IPS DF 6.9 (cell line): ENCODE measurements around the gene SERPINA12.

Experiments used
- DNase-seq: peaks from one replicate; pipeline ENCODE4 v3.0.0-alpha.2; 2013; ENCODE audit warnings: low read depth, low spot score
- H3K27ac ChIP-seq: one replicate; pipeline ENCODE4 v1.5.1; 2013; ENCODE audit warnings: low read length, control low read depth
- H3K27me3 ChIP-seq: 2 replicates; pipeline ENCODE4 v1.6.1; 2013; ENCODE audit warnings: mild to moderate bottlenecking, low read length; ENCODE audit not compliant: control insufficient read depth, insufficient read depth
- H3K36me3 ChIP-seq: 2 replicates; pipeline ENCODE4 v1.6.1; 2013; ENCODE audit warnings: low read length; ENCODE audit not compliant: control insufficient read depth, insufficient read depth
- H3K4me1 ChIP-seq: 2 replicates; pipeline ENCODE4 v1.6.1; 2013; ENCODE audit warnings: low read length; ENCODE audit not compliant: control insufficient read depth, insufficient read depth
- H3K4me3 ChIP-seq: 2 replicates; pipeline ENCODE4 v1.5.1; 2013; ENCODE audit warnings: mild to moderate bottlenecking, low read length
- H3K9me3 ChIP-seq: 2 replicates; pipeline ENCODE4 v1.6.1; 2013; ENCODE audit warnings: low read length, inconsistent platforms; ENCODE audit not compliant: control insufficient read depth, insufficient read depth
- WGBS: extraction: QIAGEN DNeasy Blood & Tissue Kit; methylation state at CpG from one replicate; pipeline ENCODE4 v1.1.7; 2013; ENCODE audit warnings: mixed read lengths, missing lambda C conversion rate; ENCODE audit not compliant: insufficient read length, insufficient coverage; 5-methylcytosine and 5-hydroxymethylcytosine counted together

Gene SERPINA12, protein sequence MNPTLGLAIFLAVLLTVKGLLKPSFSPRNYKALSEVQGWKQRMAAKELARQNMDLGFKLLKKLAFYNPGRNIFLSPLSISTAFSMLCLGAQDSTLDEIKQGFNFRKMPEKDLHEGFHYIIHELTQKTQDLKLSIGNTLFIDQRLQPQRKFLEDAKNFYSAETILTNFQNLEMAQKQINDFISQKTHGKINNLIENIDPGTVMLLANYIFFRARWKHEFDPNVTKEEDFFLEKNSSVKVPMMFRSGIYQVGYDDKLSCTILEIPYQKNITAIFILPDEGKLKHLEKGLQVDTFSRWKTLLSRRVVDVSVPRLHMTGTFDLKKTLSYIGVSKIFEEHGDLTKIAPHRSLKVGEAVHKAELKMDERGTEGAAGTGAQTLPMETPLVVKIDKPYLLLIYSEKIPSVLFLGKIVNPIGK

DNA sequence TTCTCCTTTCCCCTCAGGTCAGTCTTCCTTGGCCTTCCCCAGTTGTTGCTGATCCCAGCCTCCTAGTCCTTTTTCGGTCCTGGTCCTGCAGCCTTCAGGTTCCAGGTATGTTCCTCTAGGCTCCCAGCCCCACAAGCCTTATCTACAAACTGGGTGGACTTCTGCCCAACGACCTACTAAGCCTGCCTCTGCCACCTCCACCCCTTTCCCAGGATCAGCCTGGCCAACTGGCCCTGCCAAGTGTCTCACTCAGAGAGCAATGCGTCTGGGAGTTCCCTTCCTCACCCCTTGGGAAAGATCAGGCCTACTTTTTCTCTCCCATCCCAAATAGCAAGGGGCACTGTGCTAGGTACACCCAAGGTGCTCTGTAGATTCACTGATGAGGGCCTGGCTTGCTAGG, at the start of gene SERPINA12:
Gene SERPINA12 (minus strand): TSS at position 114 of the 400 bp plus-strand sequence. CDS start 11,072 bp downstream, outside the sequence.
- Histone ChIP-seq H3K9me3 (no peaks in the 10 kb centered on the region), H3K4me1 (no peaks in the 10 kb centered on the region), H3K27me3 (no peaks in the 10 kb centered on the region), H3K36me3 (no peaks in the 10 kb centered on the region), H3K27ac (no peak within 1 kb of the TSS), H3K4me3 (no peak within 1 kb of the TSS)
- WGBS, result no CpG with 5 or more reads among the region's 3 CpGs
- no peak for DNase-seq

- DNase-seq, result no peak
- H3K4me1 ChIP-seq, result no peaks in the 10 kb centered on the region
Measured at GRCh38 chr14:94558842-94559241, 49.6 kb upstream of the SERPINA12 start.

GRCh38 chr14:94557327-94557726, 48.1 kb upstream of the SERPINA12 start:
- H3K4me3 ChIP-seq, result no peak overlapping the region
- no peaks in the 10 kb centered on the region for H3K36me3 ChIP-seq
- H3K27ac ChIP-seq, result no peak overlapping the region
- no peaks in the 10 kb centered on the region for H3K9me3 ChIP-seq
- no peaks in the 10 kb centered on the region for H3K27me3 ChIP-seq
- no CpG with 5 or more reads among the region's 1 CpG for WGBS
- no peak for DNase-seq
- H3K4me1 ChIP-seq, result no peaks in the 10 kb centered on the region

More at GRCh38 chr14:94558842-94559241, 49.6 kb upstream of the SERPINA12 start:
- Histone ChIP-seq H3K27ac (no peak overlapping the region), H3K36me3 (no peaks in the 10 kb centered on the region), H3K27me3 (no peaks in the 10 kb centered on the region), H3K9me3 (no peaks in the 10 kb centered on the region), H3K4me3 (no peak overlapping the region)
- WGBS, result no CpG with 5 or more reads among the region's 2 CpGs

DNA sequence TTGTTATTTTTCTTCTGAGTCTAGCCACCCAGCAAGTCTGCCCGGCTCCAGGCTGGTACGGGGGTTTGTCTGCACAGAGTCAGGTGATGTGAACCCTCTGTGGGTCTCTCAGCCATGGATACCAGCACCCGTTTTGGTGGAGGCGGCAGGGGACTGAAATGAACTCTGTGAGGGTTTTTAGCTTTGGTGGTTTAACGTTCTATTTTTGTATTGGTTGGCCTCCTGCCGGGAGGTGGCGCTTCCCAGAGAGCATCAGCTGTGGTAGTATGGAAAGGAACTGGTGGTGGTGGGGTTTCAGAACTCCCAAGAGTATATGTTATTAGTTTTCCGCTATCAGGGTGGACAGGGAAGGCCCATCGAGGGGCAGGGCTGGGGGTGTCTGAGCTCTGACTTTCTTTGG, 46.7 kb upstream of the SERPINA12 start:
- H3K4me3 ChIP-seq, result no peak overlapping the region
- H3K36me3 ChIP-seq, result no peaks in the 10 kb centered on the region
- H3K9me3 ChIP-seq, result no peaks in the 10 kb centered on the region
- no peaks in the 10 kb centered on the region for H3K4me1 ChIP-seq
- WGBS, result no CpG with 5 or more reads among the region's 9 CpGs
- H3K27me3 ChIP-seq, result no peaks in the 10 kb centered on the region
- H3K27ac ChIP-seq, result no peak overlapping the region
- DNase-seq, result no peak

DNA sequence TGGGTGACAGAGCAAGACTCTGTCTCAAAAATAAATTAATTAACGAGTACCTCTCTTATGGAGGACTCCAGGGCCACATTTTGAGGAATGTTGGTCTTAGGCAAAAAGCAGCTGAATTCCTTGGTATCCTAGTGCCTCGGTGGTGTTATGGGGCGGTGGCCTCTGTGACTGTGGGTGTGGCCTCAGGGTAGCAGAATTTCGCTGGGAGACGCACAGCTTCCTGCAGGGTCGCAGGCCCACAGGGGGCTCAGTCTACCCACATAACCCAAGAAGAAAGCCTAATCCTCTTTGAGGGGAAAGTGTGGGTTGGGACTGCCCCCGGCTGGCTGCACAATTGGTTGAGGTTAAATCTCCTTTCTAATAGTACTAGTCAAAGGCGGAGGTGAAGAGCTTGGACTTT, 40.8 kb upstream of the SERPINA12 start:
- Histone ChIP-seq H3K4me3 (no peak overlapping the region), H3K9me3 (no peaks in the 10 kb centered on the region), H3K36me3 (no peaks in the 10 kb centered on the region), H3K27ac (no peak overlapping the region), H3K27me3 (no peaks in the 10 kb centered on the region), H3K4me1 (no peaks in the 10 kb centered on the region)
- no peak for DNase-seq
- no CpG with 5 or more reads among the region's 8 CpGs for WGBS

- peak; percentile 35 for DNase-seq
- Histone ChIP-seq H3K27me3 (no peaks in the 10 kb centered on the region), H3K27ac (no peak overlapping the region), H3K4me1 (peaks cover 1% of the 10 kb centered on the region; the same call in 1 of the 2 replicates), H3K4me3 (no peak overlapping the region), H3K9me3 (no peaks in the 10 kb centered on the region), H3K36me3 (no peaks in the 10 kb centered on the region)
- WGBS, result no CpG with 5 or more reads among the region's 24 CpGs
Measured at GRCh38 chr14:94548999-94549985, 40.0 kb upstream of the SERPINA12 start.

DNA sequence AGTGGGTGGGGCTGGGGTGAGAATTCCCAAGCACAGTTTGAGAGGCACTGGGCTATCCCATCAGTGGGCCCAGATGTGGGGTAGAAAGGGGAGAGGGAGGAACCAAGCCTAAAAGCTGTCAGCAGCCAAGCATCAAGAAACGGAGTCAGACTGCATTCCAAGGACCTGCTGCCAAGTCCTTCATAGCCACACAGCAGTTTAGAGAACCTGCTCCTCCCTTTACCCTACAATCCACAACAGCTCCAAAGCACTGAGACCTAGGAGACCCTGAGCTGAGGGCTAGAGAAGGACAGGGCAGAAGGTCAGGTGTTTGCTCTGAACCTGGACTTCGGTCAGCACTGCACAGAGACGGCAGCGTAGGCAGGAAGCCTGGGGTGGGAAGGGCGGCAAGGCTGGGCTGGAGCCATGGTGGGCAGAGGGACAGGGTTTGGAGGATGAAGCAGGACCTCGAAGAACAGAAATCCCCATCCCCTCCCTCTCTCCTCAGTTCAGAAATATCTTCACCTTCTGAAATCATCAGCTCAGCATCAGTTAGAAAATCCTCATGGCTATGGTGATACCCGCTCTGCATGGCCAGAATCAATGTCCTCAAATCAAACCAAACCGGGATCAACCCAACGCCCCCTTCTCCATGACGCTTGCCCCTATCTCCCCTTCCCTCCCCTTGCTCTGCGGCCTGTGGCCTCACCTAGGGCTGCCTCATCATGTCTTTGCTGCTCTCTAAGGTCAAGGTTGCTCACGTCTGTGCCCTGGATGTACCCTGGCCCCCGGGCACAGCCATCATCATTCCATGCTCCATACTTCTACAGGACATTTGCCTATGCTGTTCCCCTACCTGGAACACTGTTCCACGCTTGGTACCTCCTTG, 39.1 kb upstream of the SERPINA12 start:
- DNase-seq, result no peak
- no CpG with 5 or more reads among the region's 14 CpGs for WGBS
- no peak overlapping the region for H3K4me3 ChIP-seq

DNA sequence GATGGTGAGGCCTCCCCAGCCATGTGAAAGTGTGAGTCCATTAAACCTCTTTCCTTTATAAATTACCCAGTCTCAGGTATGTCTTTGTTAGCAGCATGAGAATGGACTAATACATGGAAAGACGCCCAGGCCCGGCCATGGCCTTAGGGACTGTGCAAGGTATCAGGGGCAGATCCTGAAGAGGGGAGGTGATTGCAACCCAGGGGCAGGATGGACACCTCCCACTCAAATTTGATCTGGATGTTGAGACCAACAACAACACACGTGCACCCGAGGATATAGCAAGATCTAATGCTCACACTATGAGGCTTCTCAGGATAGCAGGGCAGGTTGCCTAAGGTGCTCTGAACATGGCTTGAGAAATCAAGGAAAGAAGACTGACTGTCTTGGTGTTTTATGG, 38.5 kb upstream of the SERPINA12 start:
- no CpG with 5 or more reads among the region's 4 CpGs for WGBS
- DNase-seq, result no peak
- no peaks in the 10 kb centered on the region for H3K36me3 ChIP-seq
- H3K27ac ChIP-seq, result no peak overlapping the region
- peaks cover 3% of the 10 kb centered on the region; the same call in 1 of the 2 replicates for H3K4me1 ChIP-seq
- no peaks in the 10 kb centered on the region for H3K27me3 ChIP-seq
- no peak overlapping the region for H3K4me3 ChIP-seq
- H3K9me3 ChIP-seq, result no peaks in the 10 kb centered on the region

More for the DNA sequence above, 39.1 kb upstream of the SERPINA12 start:
- Histone ChIP-seq H3K9me3 (no peaks in the 10 kb centered on the region), H3K4me1 (peaks cover 3% of the 10 kb centered on the region; the same call in 1 of the 2 replicates), H3K36me3 (no peaks in the 10 kb centered on the region), H3K27me3 (no peaks in the 10 kb centered on the region), H3K27ac (no peak overlapping the region)

DNA sequence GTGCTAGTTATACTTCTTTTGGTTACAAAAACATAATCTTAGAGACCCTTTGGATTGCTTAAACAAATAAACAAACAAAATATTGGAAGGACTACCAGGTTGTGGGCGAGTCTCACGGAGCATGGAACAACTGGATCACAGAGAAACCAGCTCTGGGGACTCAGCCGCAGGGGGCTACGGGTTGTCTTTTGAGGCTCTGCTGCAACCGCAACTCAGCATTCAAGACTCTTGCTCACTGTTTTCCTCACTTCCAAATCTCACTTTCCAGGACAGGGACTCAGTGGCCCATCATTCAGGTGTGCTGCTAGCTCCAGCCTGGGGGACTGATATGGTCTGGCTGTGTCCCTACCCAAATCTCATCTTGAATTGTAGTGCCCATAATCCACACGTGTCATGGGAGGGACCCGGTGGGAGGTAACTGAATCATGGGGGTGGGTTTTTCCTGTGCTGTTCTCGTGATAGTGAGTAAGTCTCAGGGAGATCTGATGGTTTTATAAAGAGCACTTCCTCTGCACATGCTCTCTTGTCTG, 37.9 kb upstream of the SERPINA12 start:
- DNase-seq, result no peak
- no CpG with 5 or more reads among the region's 8 CpGs for WGBS
- H3K27me3 ChIP-seq, result no peaks in the 10 kb centered on the region
- H3K27ac ChIP-seq, result no peak overlapping the region
- no peaks in the 10 kb centered on the region for H3K36me3 ChIP-seq
- no peaks in the 10 kb centered on the region for H3K9me3 ChIP-seq
- H3K4me1 ChIP-seq, result peaks cover 3% of the 10 kb centered on the region; the same call in 1 of the 2 replicates
- no peak overlapping the region for H3K4me3 ChIP-seq
